NB4 (cell line): Measurements from ENCODE around the gene ZDHHC22.
A peak's percentile ranks its signal among the peaks of the same experiment; 100 is the strongest.

Experiments
- DNase-seq: peaks from one replicate; pipeline ENCODE4 v3.0.0; 2010; ENCODE audit warnings: low read depth
- H3K4me3 ChIP-seq: one replicate; pipeline ENCODE4 v1.5.1; 2011; ENCODE audit warnings: mild to moderate bottlenecking, low read depth, low read length, moderate library complexity
- MAX ChIP-seq: IDR thresholded peaks from 2 replicates; pipeline ENCODE4 v1.6.1; 2011; ENCODE audit warnings: low read depth, low read length
- MYC ChIP-seq: IDR thresholded peaks from 2 replicates; pipeline ENCODE4 v1.6.1; 2011; ENCODE audit warnings: low read depth, low read length
- POLR2A ChIP-seq: IDR thresholded peaks from 2 replicates; pipeline ENCODE4 v1.6.1; 2011; ENCODE audit warnings: mild to moderate bottlenecking; ENCODE audit not compliant: insufficient read length; ENCODE audit errors: extremely low read depth
- TF ChIP-seq, protein P1 (sequence below): IDR thresholded peaks from one replicate; pipeline ENCODE4 v1.5.1; 2012; ENCODE audit warnings: low read depth, low read length

The ZDHHC22 gene

GRCh38 chr14:77094672-77095284, 46.8 kb downstream of the ZDHHC22 start:
- H3K4me3 ChIP-seq, result no peak overlapping the region
- TF ChIP-seq, protein P1, sequence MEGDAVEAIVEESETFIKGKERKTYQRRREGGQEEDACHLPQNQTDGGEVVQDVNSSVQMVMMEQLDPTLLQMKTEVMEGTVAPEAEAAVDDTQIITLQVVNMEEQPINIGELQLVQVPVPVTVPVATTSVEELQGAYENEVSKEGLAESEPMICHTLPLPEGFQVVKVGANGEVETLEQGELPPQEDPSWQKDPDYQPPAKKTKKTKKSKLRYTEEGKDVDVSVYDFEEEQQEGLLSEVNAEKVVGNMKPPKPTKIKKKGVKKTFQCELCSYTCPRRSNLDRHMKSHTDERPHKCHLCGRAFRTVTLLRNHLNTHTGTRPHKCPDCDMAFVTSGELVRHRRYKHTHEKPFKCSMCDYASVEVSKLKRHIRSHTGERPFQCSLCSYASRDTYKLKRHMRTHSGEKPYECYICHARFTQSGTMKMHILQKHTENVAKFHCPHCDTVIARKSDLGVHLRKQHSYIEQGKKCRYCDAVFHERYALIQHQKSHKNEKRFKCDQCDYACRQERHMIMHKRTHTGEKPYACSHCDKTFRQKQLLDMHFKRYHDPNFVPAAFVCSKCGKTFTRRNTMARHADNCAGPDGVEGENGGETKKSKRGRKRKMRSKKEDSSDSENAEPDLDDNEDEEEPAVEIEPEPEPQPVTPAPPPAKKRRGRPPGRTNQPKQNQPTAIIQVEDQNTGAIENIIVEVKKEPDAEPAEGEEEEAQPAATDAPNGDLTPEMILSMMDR, result peak; percentile 77
- peak; percentile 22; the same call in 1 of the 2 replicates for TF ChIP-seq MYC
- no peak for TF ChIP-seq POLR2A
- peak; percentile 26; the same call in 1 of the 2 replicates for TF ChIP-seq MAX
- DNase-seq, result peak; percentile 85

- no peak for TF ChIP-seq MYC
- no peak for TF ChIP-seq MAX
- TF ChIP-seq, protein P1, result no peak
- TF ChIP-seq POLR2A, result no peak
- no peak for DNase-seq
- no peak overlapping the region for H3K4me3 ChIP-seq
Measured at GRCh38 chr14:77092676-77093075, 48.9 kb downstream of the ZDHHC22 start.

DNA sequence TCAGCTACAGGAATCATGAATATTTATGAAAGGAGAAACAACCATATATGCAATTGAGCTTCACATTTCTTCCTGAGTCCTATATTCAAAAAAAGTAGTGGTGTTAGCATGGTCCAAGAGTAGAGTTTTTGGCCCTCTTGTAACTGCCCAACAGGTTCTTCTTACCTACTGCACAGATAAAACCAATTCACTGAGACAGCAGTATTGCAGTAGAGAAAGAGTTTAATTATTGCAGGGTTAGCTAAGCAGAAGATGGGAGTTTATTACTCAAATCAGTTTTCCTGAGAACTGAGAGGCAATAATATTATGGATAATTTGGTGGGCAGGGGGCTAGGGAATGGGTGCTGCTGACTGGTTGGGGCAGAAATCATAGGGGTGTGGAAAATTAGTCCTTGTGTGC, 50.1 kb downstream of the ZDHHC22 start:
- TF ChIP-seq MYC (no peak), POLR2A (no peak), MAX (no peak)
- TF ChIP-seq, protein P1, result no peak
- no peak for DNase-seq
- H3K4me3 ChIP-seq, result no peak overlapping the region

DNA sequence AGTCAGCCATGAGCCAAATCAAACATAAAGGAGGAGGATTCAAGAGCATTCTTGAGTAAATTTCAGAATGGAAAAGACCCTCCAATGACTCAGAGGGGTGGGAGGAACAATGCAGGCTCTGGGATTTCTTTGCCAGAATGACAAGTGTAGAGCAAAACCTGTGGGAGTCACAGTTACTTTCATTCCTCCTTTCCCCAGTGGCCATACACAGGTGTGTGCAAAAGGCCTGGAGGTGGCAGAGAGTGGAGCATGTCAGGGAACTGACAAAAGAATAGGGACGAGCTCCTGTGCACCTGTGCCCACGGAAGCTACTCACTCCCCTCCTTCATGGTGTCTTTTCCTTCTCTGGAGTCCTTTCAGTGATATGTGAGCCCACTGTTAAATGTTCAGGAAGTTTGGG, 52.9 kb downstream of the ZDHHC22 start:
- H3K4me3 ChIP-seq, result no peak overlapping the region
- TF ChIP-seq MYC, result no peak
- no peak for TF ChIP-seq MAX
- TF ChIP-seq, protein P1, result no peak
- TF ChIP-seq POLR2A, result no peak
- no peak for DNase-seq

- TF ChIP-seq MAX, result no peak
- TF ChIP-seq, protein P1, result no peak
- no peak for TF ChIP-seq MYC
- TF ChIP-seq POLR2A, result no peak
- H3K4me3 ChIP-seq, result no peak overlapping the region
- no peak for DNase-seq
Measured at GRCh38 chr14:77088219-77088618, 53.4 kb downstream of the ZDHHC22 start.

DNA sequence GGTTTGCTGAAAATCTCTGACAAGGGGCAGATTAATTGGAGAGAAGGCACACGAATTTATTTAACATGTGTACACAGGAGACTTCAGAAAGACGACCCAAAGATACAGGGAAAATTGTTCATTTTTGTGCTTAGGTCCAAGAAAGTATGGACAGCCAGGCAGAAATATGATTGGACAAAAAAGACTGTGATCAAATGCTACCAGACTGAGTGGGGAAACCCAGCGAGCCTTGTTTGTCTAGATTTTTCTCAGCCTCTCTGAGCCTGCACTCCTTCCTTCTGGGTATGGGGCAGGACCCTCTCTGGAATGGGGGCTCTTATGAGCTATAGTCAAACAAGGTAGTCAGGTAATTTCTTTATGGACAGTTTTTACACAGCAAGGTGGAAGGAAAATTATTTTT, 54.0 kb downstream of the ZDHHC22 start:
- no peak for DNase-seq
- no peak overlapping the region for H3K4me3 ChIP-seq
- TF ChIP-seq, protein P1, result no peak
- TF ChIP-seq MYC (no peak), MAX (no peak), POLR2A (no peak)
